Mesendoderm (in vitro differentiated cells): ENCODE data around the gene PRIMA1.

Experiments used
- DNase-seq: peaks from one replicate; pipeline ENCODE4 v3.0.0; 2013
- H2AK5ac ChIP-seq: 2 replicates; pipeline ENCODE4 v1.6.1; 2013; ENCODE audit warnings: low read length, inconsistent platforms
- H2BK120ac ChIP-seq: 2 replicates; pipeline ENCODE4 v1.6.1; 2013; ENCODE audit warnings: low read depth, mild to moderate bottlenecking, low read length, moderate library complexity, mixed read lengths
- H2BK15ac ChIP-seq: replicated peaks from 2 replicates; pipeline ENCODE4 v1.6.1; 2013; ENCODE audit warnings: low read depth, mild to moderate bottlenecking, moderate library complexity
- H2BK5ac ChIP-seq: 2 replicates; pipeline ENCODE4 v1.6.1; 2013; ENCODE audit warnings: low read length, inconsistent platforms
- H3K18ac ChIP-seq: 2 replicates; pipeline ENCODE4 v1.6.1; 2013; ENCODE audit warnings: mild to moderate bottlenecking, low read length, mixed read lengths
- H3K23ac ChIP-seq: one replicate; pipeline ENCODE4 v1.6.1; 2013; ENCODE audit warnings: low read length
- H3K27ac ChIP-seq: 2 replicates; pipeline ENCODE4 v1.5.1; 2013; ENCODE audit warnings: low read depth, mild to moderate bottlenecking, inconsistent platforms, low read length, moderate library complexity
- H3K27me3 ChIP-seq: 2 replicates; pipeline ENCODE4 v1.6.1; 2013; ENCODE audit warnings: low read length, control low read depth, mild to moderate bottlenecking, inconsistent platforms; ENCODE audit not compliant: insufficient read depth, poor library complexity
- H3K36me3 ChIP-seq: 2 replicates; pipeline ENCODE4 v1.6.1; 2013; ENCODE audit warnings: low read length, inconsistent platforms; ENCODE audit not compliant: control insufficient read depth, insufficient read depth
- H3K4ac ChIP-seq: one replicate; pipeline ENCODE4 v1.6.1; 2013; ENCODE audit warnings: low read depth, mild to moderate bottlenecking, low read length, moderate library complexity
- H3K4me1 ChIP-seq: 2 replicates; pipeline ENCODE4 v1.6.1; 2013; ENCODE audit warnings: low read depth, low read length, inconsistent platforms; ENCODE audit not compliant: control insufficient read depth
- H3K4me2 ChIP-seq: 2 replicates; pipeline ENCODE4 v1.6.1; 2013; ENCODE audit warnings: low read length
- H3K4me3 ChIP-seq: 2 replicates; pipeline ENCODE4 v1.5.1; 2013; ENCODE audit warnings: mild to moderate bottlenecking, low read length
- H3K56ac ChIP-seq: one replicate; pipeline ENCODE4 v1.6.1; 2013; ENCODE audit warnings: low read length
- H3K79me1 ChIP-seq: 2 replicates; pipeline ENCODE4 v1.6.1; 2013; ENCODE audit warnings: low read length, inconsistent platforms
- H3K79me2 ChIP-seq: 2 replicates; pipeline ENCODE4 v1.6.1; 2013; ENCODE audit warnings: mild to moderate bottlenecking, low read length; ENCODE audit not compliant: control insufficient read depth, insufficient read depth
- H3K9ac ChIP-seq: 2 replicates; pipeline ENCODE4 v1.6.1; 2013; ENCODE audit warnings: low read length, inconsistent platforms
- H4K5ac ChIP-seq: one replicate; pipeline ENCODE4 v1.6.1; 2013; ENCODE audit warnings: low read length
- H4K8ac ChIP-seq: one replicate; pipeline ENCODE4 v1.6.1; 2013; ENCODE audit warnings: low read depth, mild to moderate bottlenecking, control low read depth, low read length, moderate library complexity
- WGBS: extraction: QIAGEN DNeasy Blood & Tissue Kit; methylation state at CpG from one replicate; pipeline ENCODE4 v1.1.7; 2013; ENCODE audit warnings: low lambda C conversion rate, missing lambda C conversion rate; ENCODE audit not compliant: insufficient coverage; ENCODE audit errors: extremely low coverage; 5-methylcytosine and 5-hydroxymethylcytosine counted together

The PRIMA1 gene

GRCh38 chr14:93685121-93685895, 103.0 kb downstream of the PRIMA1 start:
- peak overlapping the region; percentile 43 for H3K4ac ChIP-seq
- DNase-seq: no peak
- no peak overlapping the region for H3K27ac ChIP-seq
- H2AK5ac ChIP-seq: no peak overlapping the region
- no peak overlapping the region for H3K4me3 ChIP-seq
- H3K79me1 ChIP-seq: no peaks in the 10 kb centered on the region
- no peaks in the 10 kb centered on the region for H3K36me3 ChIP-seq
- no peak overlapping the region for H3K56ac ChIP-seq
- no peak overlapping the region for H3K9ac ChIP-seq
- no peak overlapping the region for H2BK5ac ChIP-seq
- peaks cover 11% of the 10 kb centered on the region for H3K4me1 ChIP-seq
- H2BK120ac ChIP-seq: no peak overlapping the region
- no peak overlapping the region for H4K8ac ChIP-seq
- H4K5ac ChIP-seq: no peak overlapping the region
- H3K79me2 ChIP-seq: no peaks in the 10 kb centered on the region
- no peak overlapping the region for H3K18ac ChIP-seq
- H3K27me3 ChIP-seq: no peaks in the 10 kb centered on the region
- H2BK15ac ChIP-seq: peak overlapping the region; percentile 85
- H3K4me2 ChIP-seq: no peak overlapping the region
- WGBS: no CpG with 5 or more reads among the region's 13 CpGs
- H3K23ac ChIP-seq: no peak overlapping the region

- H3K9ac ChIP-seq: no peak overlapping the region
- no peaks in the 10 kb centered on the region for H3K79me1 ChIP-seq
- no peak overlapping the region for H2BK120ac ChIP-seq
- no peak overlapping the region for H2BK15ac ChIP-seq
- H3K36me3 ChIP-seq: no peaks in the 10 kb centered on the region
- H3K18ac ChIP-seq: no peak overlapping the region
- no peak overlapping the region for H3K4ac ChIP-seq
- no peak overlapping the region for H4K5ac ChIP-seq
- no peak overlapping the region for H2AK5ac ChIP-seq
- H2BK5ac ChIP-seq: no peak overlapping the region
- no peaks in the 10 kb centered on the region for H3K27me3 ChIP-seq
- H3K4me3 ChIP-seq: no peak overlapping the region
- no CpG with 5 or more reads among the region's 5 CpGs for WGBS
- no peaks in the 10 kb centered on the region for H3K79me2 ChIP-seq
- H4K8ac ChIP-seq: no peak overlapping the region
- H3K23ac ChIP-seq: no peak overlapping the region
- peaks cover 7% of the 10 kb centered on the region for H3K4me1 ChIP-seq
- no peak overlapping the region for H3K56ac ChIP-seq
- no peak overlapping the region for H3K4me2 ChIP-seq
- no peak overlapping the region for H3K27ac ChIP-seq
- peak; percentile 89 for DNase-seq
These were observed 105.1 kb downstream of the PRIMA1 start for GRCh38 chr14:93683226-93683625.

GRCh38 chr14:93682459-93682858, 105.8 kb downstream of the PRIMA1 start:
- WGBS: no CpG with 5 or more reads among the region's 2 CpGs
- no peak overlapping the region for H2BK5ac ChIP-seq
- H3K4me2 ChIP-seq: no peak overlapping the region
- H3K23ac ChIP-seq: no peak overlapping the region
- no peak overlapping the region for H3K18ac ChIP-seq
- no peaks in the 10 kb centered on the region for H3K79me1 ChIP-seq
- H3K27me3 ChIP-seq: no peaks in the 10 kb centered on the region
- no peak overlapping the region for H2AK5ac ChIP-seq
- no peak for DNase-seq
- H3K4me3 ChIP-seq: no peak overlapping the region
- peaks cover 3% of the 10 kb centered on the region for H3K4me1 ChIP-seq
- H3K36me3 ChIP-seq: no peaks in the 10 kb centered on the region
- H4K8ac ChIP-seq: no peak overlapping the region
- no peak overlapping the region for H3K56ac ChIP-seq
- H3K4ac ChIP-seq: no peak overlapping the region
- H4K5ac ChIP-seq: no peak overlapping the region
- no peaks in the 10 kb centered on the region for H3K79me2 ChIP-seq
- H2BK120ac ChIP-seq: no peak overlapping the region
- no peak overlapping the region for H3K9ac ChIP-seq
- no peak overlapping the region for H3K27ac ChIP-seq
- H2BK15ac ChIP-seq: no peak overlapping the region

- no peaks in the 10 kb centered on the region for H3K79me1 ChIP-seq
- no peak overlapping the region for H3K4me2 ChIP-seq
- H3K36me3 ChIP-seq: no peaks in the 10 kb centered on the region
- H3K4me3 ChIP-seq: no peak overlapping the region
- DNase-seq: no peak
- H3K27me3 ChIP-seq: no peaks in the 10 kb centered on the region
- no peak overlapping the region for H3K9ac ChIP-seq
- no peak overlapping the region for H2BK120ac ChIP-seq
- no CpG with 5 or more reads among the region's 2 CpGs for WGBS
- H3K4me1 ChIP-seq: no peaks in the 10 kb centered on the region
- H4K8ac ChIP-seq: no peak overlapping the region
- H3K27ac ChIP-seq: no peak overlapping the region
- no peak overlapping the region for H3K56ac ChIP-seq
- H2BK5ac ChIP-seq: no peak overlapping the region
- H3K18ac ChIP-seq: peak overlapping the region; percentile 14
- H4K5ac ChIP-seq: no peak overlapping the region
- H3K4ac ChIP-seq: no peak overlapping the region
- no peak overlapping the region for H2AK5ac ChIP-seq
- no peak overlapping the region for H2BK15ac ChIP-seq
- no peak overlapping the region for H3K23ac ChIP-seq
- H3K79me2 ChIP-seq: no peaks in the 10 kb centered on the region
These were observed 111.8 kb downstream of the PRIMA1 start for GRCh38 chr14:93676416-93676958.

- no peaks in the 10 kb centered on the region for H3K27me3 ChIP-seq
These were observed 112.6 kb downstream of the PRIMA1 start for GRCh38 chr14:93675651-93676050.

GRCh38 chr14:93674343-93674742, 113.9 kb downstream of the PRIMA1 start:
- Histone ChIP-seq H2BK120ac (no peak overlapping the region), H3K4me1 (no peaks in the 10 kb centered on the region), H3K27ac (no peak overlapping the region), H3K56ac (no peak overlapping the region), H3K79me2 (no peaks in the 10 kb centered on the region), H4K8ac (no peak overlapping the region), H3K36me3 (no peaks in the 10 kb centered on the region), H2BK15ac (no peak overlapping the region), H3K4me3 (no peak overlapping the region), H2AK5ac (no peak overlapping the region), H3K79me1 (no peaks in the 10 kb centered on the region), H3K23ac (no peak overlapping the region), H3K9ac (no peak overlapping the region), H3K27me3 (no peaks in the 10 kb centered on the region), H3K4ac (no peak overlapping the region), H3K18ac (no peak overlapping the region), H4K5ac (no peak overlapping the region), H2BK5ac (no peak overlapping the region), H3K4me2 (no peak overlapping the region)
- no peak for DNase-seq
- no CpG with 5 or more reads among the region's 1 CpG for whole genome bisulfite sequencing

More at GRCh38 chr14:93675651-93676050, 112.6 kb downstream of the PRIMA1 start:
- Histone ChIP-seq H3K56ac (no peak overlapping the region), H3K4me1 (no peaks in the 10 kb centered on the region), H2AK5ac (no peak overlapping the region), H4K5ac (no peak overlapping the region), H2BK5ac (no peak overlapping the region), H3K9ac (no peak overlapping the region), H2BK15ac (no peak overlapping the region), H3K79me2 (no peaks in the 10 kb centered on the region), H3K4me2 (no peak overlapping the region), H3K36me3 (no peaks in the 10 kb centered on the region), H3K18ac (no peak overlapping the region), H2BK120ac (no peak overlapping the region), H4K8ac (no peak overlapping the region), H3K23ac (no peak overlapping the region), H3K79me1 (no peaks in the 10 kb centered on the region), H3K4ac (no peak overlapping the region), H3K4me3 (no peak overlapping the region), H3K27ac (no peak overlapping the region)
- DNase-seq: no peak
